Stimulated activated CD8-positive, alpha-beta memory T cell treated with anti-CD3 and anti-CD28 coated beads, Interleukin-12 subunit alpha, Interleukin-12 subunit beta, amount 100 ng/mL, for 1 hour (primary cell): ENCODE data around the gene PSMG4.

Source experiments
- DNase-seq: peaks from one replicate; pipeline ENCODE4 v3.0.0-alpha.2; 2020; ENCODE audit warnings: low read depth

PSMG4 gene, protein sequence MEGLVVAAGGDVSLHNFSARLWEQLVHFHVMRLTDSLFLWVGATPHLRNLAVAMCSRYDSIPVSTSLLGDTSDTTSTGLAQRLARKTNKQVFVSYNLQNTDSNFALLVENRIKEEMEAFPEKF

GRCh38 chr6:3258720-3259490 is at the start of gene PSMG4:
TSS of gene PSMG4 (plus strand) at chr6:3258947. CDS start at chr6:3259023, 76 bp downstream.
- DNase-seq, result peak; percentile 91

DNA sequence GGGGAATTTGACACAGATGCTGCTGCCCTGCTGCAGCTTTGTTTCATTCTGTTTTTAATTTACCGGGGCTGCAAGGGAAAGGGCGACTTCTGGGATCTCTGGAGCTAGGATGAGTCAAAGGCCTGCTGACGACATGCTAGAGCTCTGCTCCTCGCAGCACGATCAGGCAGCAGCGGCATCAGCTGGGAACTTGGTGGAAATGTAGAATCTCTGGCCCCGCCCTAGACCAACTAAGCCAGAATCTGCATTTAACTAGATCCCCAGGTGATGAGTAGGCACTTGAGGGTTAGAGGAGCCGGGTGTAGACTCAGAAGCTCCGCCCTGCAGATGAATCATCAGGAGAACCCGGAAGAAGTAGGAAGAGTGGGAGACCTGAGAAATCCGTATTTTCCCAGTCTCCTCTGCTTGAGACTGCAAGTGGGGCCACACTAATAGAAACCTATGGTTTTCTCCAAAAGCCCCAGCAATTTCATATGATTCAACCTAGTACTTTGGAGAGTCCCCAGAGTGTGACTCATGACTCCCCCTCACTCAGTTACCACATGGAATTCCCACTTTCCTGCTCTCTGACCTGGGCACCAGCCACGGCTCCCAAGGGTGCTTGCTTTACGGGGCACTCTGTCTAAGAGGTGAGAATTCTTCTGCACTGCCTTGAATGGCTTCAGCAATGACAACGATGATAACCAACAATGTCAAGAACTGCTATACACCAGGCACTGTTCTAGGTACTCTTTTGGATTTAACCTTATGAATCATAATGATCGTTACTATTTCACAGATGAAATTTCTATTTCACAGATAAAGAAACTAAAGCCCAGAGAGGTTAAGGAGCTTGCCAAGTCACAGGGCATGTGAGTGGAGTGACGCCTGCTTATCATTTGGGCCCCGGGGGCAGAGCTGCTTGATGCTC is 49.4 kb upstream of the PSMG4 start:
- DNase-seq, result no peak

DNA sequence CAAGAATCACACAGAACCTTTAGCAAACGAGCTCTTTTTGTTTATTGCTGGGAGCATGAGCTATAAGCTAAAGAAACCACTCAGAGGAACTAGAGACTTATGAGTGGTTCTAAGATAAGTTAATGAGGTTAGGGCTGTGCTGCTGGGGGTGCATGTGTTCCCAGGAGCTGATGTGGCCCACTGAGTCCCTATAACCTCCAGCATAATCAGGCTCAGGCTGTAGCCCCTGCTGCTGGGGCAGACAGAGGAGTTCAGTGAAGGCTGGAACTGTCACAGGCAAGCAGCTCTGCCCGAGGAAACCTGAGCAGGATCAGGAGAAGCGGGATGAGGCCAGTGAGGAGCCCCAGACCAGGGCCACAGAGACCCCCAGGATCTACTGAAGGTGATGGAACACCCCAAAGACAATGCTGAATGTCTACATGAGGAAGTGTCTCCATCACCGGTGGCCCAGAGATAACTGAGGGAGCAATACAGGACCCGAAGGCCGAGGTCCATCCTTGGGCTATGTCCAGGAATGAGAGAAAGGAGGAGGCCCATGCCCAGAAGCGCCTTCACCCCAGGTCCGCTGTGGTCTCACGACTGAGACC is 48.6 kb upstream of the PSMG4 start:
- no peak for DNase-seq

- DNase-seq, result no peak
These were observed 47.1 kb upstream of the PSMG4 start for GRCh38 chr6:3211681-3212080.

GRCh38 chr6:3212261-3212660 is 46.5 kb upstream of the PSMG4 start:
- DNase-seq, result no peak

GRCh38 chr6:3213334-3213695 is 45.4 kb upstream of the PSMG4 start:
- DNase-seq, result no peak

DNA sequence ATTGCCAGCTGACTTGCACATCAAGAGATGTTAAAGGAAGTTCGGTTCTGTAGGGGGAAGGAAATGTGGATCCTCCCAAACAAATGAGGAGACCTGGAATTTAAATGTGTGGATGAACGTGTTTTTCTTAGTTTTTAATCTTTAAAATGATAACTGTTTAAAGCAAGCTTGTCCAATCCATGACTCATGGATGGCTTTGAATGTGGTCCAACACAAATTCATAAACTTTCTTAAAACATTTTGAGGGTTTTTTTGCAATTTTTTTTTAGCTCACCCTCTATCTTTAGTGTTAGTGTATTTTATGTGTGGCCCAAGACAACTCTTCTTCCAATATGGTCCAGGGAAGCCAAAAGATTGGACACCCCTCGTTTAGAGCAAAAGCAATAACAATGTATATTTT is 43.8 kb upstream of the PSMG4 start:
- no peak for DNase-seq

GRCh38 chr6:3217286-3217685 is 41.5 kb upstream of the PSMG4 start:
- no peak for DNase-seq

GRCh38 chr6:3218266-3218665 is 40.5 kb upstream of the PSMG4 start:
- no peak for DNase-seq

- no peak for DNase-seq
These were observed 38.4 kb upstream of the PSMG4 start for GRCh38 chr6:3220366-3220765.

- DNase-seq, result no peak
These were observed 37.2 kb upstream of the PSMG4 start for GRCh38 chr6:3221578-3221977.

DNA sequence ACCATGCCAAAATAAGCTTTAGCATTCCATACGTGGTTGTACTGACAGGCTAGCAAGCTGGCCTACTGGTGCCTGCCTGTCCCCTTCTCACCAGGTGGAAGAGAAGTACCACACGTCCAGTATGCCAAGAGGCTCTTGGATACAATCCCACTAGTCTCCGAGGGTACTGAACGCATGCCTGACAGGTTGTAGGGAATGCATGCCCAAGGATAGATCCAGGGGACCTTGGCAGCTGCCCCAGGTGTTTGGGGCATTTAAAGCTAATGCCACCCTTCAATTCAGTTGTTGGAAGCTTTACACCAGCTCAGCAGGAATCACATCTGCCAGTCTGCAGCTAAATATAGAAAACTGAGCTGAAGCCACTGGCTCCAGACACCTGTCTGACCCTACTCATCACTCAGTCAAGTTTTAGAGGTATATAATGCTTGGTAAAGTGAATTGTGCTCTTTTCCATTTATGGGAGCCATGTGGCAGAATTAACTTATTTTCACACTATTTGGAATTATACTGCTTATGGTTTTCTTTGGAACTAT is 36.2 kb upstream of the PSMG4 start:
- no peak for DNase-seq

DNA sequence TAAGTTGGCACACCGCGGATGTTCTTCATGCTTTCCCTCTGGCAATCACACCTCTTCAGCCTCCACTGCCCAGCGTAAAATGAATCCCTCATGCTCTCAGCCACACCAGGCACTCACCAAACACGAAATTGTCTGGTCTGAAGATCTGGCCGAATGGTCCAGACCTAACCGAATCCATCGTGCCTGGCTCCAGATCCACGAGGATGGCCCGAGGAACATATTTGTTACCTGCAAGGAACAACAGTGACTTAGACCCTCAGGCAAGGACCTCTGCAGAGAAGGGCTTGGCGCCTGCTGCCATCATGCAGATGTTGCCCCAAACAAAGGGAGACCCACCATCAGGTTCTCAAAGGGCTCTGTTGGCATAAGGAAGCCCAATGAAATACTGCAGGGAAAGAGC is 32.7 kb upstream of the PSMG4 start:
- DNase-seq, result no peak

- no peak for DNase-seq
These were observed 32.0 kb upstream of the PSMG4 start for GRCh38 chr6:3226481-3227362.

GRCh38 chr6:3227363-3228045 is 31.2 kb upstream of the PSMG4 start, which contains the start of gene TUBB2B:
TSS of gene TUBB2B (minus strand) at chr6:3227653. CDS start at chr6:3227543, 110 bp downstream.
- DNase-seq, result no peak

DNA sequence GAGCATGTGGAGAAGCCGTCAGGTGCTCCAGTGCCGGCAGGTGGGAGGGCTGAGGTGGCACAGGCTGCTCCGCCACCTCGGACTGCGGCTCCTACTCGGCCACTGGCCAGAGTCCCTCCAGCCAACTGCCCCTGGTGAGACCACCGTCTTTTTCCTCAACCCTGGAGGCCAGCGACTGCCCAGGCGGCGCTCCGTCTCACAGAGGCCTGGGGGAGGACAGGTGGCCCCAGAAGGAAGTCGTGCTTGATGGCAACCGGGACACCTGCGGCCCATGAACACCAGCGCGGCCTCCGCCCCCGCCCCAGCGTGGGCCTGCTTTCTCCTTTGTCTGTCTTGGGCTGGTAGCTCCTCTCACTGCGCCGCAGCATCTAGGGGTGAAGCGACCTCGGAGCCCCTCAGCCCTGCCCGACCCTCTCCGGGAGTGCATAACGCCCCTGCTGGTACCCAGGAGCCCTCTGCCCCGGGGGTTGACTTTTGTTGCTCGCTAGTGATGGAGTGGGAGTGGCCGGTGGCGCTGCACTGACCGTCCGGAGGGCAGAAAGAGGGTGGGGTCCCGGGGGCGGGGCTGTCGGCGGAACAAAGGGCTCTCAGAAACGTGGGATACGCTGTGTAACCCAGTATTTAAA is 30.6 kb upstream of the PSMG4 start:
- no peak for DNase-seq

- no peak for DNase-seq
These were observed 29.8 kb upstream of the PSMG4 start for GRCh38 chr6:3228771-3229565.

GRCh38 chr6:3229566-3230178 is 29.1 kb upstream of the PSMG4 start:
- DNase-seq, result no peak
